CMK (cell line): ENCODE measurements around the gene ICAM3.
"Not testable (repeated sequence)": the region's sequence is repeated elsewhere in the genome, so short reads cannot be mapped to it uniquely, and the experiment has no call there.

Source experiments
- DNase-seq: peaks from one replicate; pipeline ENCODE4 v3.0.0-alpha.2; 2010; ENCODE audit warnings: low read depth

Gene ICAM3

DNA sequence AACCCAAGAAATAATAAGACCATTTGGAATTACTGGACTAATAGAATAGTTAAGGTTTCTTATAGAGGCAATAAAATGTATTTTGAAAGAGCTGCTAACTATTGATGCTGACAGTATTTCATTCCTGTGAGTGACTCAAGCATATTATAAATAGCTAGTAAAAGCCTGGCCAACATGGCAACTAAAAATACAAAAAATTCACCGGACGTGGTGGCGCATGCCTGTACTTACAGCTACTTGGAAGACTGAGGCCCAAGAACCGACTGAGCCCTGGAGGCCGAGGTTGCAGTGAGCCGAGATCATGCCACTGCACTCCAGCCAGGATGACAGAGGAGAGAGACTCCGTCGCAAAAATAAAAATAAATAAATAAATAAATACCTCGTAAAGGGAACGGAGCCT, 5.4 kb upstream of the ICAM3 start:
- no peak for DNase-seq

DNA sequence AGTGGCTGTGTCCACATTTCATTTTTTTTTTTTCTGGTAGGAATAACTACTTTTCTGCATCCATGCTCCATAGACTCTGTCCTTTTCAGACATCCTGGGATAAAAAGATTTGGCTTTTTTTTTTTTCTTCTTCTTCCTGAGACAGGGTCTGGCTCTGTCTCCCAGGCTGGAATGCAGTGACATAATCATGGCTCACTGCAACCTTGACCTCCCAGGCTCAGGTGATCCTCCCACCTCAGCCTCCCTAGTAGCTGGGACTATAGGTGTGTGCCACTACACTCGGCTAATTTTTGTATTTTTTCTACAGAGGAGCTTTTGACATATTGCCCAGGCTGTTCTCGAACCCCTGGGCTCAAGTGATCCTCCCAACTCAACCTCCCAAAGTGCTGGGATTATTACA, 4.1 kb upstream of the ICAM3 start:
- DNase-seq: no peak

DNA sequence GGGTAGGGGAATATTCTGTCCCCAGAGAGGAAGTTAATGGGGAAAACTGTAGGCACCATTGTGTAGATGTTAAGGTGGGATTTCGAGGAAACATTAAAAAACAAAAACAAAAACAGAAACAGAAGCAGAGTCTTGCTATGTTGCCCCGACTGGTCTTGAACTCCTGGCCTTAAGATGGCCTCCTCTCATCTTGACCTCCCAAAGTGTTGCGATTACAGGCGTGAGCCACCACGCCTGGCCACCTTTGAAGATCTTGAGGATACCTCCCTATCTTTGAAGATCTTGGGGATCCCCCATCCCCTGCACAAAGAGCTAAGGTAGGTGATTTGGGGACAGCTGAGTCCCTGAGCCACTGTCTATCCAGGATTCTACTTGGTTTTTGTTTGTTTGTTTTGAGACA, 553 bp upstream of the ICAM3 start:
- no peak for DNase-seq

DNA sequence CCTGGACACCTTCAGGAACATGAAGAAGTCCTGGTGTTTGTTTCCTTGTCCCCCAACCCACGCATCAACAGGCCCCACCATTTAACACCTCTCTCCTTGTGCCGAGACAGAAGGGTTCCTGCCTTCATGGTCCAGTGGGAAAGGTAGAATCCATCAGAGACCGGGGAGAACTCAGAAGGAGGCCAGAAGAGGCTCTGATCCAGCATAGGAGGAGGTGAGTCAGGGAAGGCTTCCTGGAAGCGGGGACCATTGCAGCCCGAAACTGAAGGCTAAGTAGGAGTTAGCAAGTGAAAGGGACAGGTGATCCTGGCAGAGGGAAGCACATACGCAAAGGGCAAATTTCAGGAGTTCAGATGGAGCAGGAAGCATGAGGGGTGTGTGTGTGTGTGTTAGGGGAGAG, 484 bp downstream of the ICAM3 start:
- no peak for DNase-seq

DNA sequence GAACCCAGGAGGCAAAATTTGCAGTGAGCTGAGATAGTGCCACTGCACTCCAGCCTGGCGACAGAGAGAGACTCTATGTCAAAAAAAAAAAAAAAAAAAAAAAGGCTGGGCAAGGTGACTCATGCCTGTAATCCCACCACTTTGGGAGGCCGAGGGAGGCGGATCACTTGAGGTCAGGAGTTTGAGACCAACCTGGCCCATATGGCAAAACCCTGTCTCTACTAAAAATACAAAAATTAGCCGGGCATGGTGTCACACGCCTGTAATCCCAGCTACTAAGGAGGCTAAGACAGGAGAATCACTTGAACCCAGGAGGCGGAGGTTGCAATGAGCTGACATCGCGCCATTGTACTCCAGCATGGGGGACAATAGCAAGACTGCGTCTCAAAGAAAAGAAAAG, 2.7 kb downstream of the ICAM3 start:
- not testable (repeated sequence) for DNase-seq

DNA sequence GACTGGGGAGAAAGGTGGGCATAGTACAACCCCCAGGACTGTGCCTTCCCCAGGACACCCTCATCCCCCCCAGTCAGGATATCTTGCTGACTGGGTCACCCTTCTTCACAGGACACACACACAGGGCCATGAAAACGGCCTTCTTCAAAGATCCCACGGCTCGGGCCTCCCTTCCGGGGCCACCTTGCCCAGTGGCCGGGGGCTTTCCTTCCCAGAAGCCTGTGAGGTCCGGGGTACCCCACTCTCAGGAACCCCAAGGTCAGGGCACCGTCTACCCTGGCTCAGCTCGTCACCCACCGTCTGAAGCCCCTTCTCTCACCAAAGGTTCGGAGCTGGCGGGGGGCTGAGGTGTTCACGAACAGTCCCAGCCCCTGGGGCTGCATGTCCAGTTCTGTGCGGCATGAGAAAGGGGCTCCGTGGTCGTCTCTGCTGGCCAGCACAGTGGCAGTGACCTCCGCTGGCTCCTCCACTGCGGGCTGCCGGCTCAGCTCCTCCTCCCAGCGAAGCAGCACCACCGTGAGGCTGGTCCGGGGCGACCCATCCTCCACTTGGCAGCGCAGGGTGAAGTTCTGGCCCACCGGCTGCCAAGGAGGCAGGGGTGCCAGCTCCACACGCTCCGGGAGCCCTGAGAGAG, 4.0 kb downstream of the ICAM3 start:
- DNase-seq: no peak

DNA sequence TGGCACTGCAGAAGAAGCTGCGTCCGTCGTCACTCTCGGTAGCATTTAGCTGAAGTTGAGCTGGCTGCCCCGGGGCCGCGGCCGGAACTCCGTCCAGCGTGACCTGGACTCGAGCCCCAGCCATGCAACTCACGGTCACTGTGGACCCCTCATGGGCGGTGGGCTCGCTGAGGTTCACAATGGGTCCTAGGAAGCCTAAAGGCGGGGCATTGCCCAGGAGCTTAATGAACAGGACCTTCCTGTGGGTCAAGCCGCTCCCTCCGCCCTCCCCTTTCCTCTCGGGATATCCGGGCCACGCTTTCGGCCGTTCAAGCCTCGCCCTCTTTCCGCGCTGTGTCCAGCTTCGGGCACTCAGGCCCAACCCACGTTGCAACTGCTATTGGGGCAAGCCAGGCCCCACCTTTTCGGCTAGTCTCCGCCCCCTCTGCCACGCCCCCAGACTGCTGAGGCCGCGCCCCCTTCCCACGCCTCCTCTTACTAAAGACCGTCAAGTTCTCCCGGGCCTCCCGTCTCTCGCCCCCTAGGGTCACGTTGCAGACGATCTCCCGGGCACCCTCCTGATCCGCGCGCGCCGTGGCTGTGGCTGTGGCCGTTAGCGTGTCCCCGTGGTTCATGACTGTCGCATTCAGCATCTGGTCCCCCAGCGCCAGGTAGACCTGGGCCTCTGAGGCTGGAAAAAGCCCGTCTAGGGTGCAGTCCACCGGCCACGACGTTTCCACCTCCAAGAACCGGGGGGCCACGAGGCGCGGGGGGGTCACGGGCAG, 4.7 kb downstream of the ICAM3 start:
- DNase-seq: peak; percentile 95

DNA sequence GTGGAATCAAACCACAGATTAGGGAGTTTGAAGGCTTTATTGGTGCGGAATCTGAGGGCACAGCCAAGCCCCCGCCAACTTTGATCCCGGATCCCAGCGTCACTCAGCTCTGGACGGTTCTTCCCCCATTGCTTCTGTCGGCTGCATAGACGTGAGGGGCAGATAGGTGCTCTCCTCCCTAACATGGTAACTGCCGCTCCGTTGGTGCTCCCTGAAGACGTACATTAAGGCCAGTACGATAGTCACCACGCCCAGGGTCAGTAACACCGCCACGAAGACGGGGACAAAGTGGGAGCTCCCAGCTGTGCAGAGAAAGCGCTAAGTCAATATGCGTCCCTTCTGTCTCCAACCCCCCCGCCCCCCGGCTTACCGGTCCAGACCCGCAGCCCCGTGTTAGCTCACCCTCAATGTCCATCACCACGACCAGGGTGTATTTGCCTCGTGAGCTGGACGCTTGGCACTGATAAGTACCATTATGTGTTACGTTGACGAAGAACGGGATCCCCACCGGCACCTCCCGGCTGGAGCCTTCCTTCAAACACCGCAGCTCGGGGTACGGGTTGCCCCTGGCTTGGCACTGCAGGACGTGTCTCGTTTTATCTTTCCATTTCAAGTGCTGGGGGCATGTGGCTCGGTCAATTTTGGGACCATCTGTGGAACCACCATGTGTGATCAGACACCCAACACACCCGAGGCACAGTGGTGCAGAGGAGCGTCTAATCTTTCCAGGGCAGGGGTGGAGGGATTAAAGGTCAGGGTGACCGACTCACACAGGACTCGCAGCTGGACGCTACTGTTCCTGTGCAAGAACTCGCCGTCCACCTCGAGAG, 5.5 kb downstream of the ICAM3 start:
- no peak for DNase-seq

DNA sequence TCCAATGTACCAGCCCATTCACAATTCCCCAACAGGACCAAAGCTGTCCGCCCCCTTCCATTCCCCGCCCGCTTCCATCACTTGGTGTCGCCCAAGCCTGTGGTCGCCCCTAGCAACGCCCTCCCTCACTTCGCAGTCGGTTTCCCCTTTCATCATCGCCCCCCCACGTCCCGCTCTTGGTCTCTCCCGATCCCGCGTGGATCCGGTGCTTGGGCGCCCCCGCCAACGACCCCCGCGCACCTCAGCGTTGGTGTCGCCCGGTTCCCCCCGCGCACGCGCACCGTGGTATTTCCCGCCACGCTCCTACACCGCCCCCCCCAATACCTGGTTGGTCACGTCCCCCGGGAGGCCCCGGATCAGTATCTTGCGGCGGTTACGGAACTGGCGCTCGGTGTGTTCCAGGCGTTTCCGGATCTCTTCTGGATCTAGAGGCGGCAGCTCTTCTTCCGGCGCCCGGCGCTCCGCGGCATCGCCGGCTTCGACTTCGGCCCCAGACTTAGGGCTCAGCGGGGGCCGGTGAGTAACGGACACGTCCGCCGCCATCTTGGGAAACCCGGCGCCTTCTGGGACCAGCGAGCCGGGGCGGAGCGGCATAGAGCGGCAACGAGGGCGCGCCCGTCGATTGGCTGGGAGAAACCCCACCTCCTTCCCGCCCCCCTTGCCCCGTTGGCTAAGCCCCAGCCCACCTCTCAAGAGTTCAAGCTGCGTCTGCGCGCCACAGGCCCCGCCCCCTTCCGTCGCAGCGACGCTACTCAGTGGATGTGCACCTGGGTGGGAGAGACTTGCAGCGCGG, 6.3 kb downstream of the ICAM3 start, which contains the start of gene RAVER1:
RAVER1 (minus strand) TSS at position 565 of the 793 bp plus-strand sequence; CDS start at position 543, 22 bp downstream.
- DNase-seq: peak; percentile 94

DNA sequence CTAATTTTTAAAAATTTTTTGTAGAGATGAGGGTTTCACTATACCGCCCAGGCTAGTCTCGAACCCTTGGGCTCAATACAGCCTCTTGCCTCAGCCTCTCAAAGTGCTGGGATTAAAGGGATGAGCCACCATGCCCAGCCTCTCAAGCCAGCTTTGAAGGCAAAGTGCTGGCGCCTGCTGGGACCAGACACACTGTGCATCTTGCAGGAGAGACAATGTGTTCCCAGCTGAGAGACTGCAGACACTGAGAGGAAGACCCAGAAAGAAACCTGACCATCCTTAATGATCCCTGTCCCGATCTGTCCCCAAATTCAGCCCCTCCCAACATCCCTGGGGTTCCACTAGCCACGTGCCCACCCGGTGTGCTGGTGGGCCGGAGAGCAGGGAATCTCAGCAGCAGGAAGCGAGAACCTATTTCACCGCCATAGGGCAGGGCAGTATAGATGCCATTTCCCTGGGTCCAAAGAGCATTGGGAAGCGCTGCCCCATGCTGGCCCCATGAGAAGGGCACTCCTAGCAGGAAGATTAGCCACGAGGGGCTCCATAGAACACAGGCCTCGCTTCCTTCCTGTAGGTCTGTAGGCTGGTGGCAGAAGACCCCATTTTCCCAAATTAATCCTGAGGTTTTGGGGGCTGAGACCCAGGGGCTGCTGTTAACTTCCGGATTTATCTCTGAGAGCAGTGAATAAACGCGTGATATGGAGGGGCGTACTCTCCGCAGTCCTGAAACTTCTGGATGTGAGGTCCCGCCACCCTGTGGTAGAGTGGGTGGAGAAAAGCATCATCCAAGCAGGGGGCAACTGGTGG, 7.1 kb downstream of the ICAM3 start:
- no peak for DNase-seq

DNA sequence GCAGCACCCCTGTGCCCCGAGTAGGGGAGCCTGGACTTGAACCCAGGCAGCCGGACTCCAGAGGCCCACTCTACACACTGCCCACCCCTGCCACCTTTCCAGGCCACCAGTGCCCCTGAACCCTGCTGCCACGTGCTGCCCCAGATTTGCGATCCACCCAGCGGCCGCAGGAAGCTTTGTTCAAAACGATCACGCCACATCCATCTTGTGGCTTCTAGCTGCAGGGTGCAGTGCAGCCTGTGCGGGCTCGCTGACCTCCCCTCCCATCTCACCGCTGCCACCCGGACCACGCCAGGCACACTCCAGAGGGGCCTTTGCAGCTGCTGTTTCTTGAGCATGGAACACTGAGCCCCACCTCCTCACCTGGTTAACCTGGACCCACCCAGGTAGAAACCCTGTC, 9.9 kb downstream of the ICAM3 start:
- DNase-seq: no peak

DNA sequence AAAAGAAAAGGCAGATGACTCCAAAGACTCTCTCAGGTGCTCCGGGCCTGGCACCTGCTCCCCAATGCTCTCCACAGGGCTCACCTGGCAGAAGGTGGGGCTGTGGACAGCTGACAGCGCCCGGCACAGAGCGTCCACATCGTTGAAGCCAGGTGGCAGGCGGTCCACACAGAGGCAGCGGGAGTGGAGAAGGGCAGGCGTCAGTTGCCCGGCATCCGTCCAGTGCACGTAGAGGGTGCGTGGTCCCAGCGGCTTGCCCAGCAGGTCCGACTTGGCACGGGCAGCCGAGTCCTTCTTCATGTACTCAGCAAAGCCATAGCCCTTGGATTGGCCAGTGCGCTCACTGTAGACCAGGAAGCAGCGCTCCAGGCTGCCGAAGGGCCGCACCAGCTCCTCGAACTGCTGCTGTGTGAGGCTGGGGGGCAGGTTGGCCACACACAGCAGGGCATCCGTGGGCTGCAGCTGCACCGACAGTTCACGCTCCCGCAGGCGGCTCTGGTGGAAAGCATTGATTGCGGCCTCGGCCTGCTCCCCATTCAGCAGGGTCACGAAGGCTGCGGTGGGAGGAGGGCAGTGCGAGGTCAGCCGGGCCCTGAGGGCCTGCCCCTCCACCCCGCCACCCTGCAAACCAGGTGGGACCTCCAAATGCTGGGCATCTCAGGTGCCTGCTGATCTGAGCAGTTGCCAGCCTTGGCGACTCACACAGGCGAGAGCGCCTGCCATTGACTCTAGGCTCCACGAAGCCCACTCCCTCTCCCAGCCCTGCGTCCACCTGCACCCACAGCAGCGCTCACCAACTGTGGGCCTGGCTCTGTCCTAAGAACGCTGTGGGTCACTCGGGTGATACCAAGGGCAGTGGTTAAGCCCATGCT, 10.6 kb downstream of the ICAM3 start:
- no peak for DNase-seq

DNA sequence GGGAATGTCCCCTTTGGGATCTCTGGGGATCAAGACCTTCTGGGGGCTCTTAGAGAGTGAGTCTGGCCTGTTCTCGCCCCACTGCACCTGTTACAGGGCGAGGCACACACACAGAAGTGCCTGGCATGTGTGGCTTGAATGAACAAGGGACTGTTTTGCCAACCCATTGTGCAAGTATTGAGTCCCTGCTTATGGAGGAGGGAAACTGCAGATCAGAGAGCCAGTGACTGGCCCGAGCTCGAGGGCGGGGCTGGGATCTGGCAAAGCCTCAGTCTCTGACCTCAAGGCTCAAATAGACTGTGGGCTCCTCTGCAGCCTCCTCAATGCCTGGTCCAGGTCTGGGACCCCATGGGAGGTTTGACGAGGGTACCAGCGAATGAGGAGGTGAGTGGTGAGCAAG, 11.6 kb downstream of the ICAM3 start:
- DNase-seq: no peak

DNA sequence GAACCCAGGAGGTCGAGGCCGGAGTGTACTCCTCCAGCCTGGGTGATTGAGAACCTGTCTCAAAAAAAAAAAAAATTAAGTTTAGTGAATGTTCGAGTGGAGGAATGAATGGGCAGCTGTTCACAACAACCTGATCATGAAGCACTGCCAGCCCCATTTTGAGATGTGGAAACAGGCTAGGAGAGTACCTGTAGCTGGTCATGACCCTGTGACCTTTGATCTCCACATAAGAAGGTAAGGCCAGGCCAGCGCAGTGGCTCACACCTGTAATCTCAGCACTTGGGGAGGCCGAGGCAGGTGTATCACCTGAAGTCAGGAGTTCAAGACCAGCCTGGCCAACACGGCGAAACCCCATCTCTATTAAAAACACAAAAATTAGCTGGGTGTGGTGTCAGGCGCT, 13.7 kb downstream of the ICAM3 start:
- DNase-seq: no peak

DNA sequence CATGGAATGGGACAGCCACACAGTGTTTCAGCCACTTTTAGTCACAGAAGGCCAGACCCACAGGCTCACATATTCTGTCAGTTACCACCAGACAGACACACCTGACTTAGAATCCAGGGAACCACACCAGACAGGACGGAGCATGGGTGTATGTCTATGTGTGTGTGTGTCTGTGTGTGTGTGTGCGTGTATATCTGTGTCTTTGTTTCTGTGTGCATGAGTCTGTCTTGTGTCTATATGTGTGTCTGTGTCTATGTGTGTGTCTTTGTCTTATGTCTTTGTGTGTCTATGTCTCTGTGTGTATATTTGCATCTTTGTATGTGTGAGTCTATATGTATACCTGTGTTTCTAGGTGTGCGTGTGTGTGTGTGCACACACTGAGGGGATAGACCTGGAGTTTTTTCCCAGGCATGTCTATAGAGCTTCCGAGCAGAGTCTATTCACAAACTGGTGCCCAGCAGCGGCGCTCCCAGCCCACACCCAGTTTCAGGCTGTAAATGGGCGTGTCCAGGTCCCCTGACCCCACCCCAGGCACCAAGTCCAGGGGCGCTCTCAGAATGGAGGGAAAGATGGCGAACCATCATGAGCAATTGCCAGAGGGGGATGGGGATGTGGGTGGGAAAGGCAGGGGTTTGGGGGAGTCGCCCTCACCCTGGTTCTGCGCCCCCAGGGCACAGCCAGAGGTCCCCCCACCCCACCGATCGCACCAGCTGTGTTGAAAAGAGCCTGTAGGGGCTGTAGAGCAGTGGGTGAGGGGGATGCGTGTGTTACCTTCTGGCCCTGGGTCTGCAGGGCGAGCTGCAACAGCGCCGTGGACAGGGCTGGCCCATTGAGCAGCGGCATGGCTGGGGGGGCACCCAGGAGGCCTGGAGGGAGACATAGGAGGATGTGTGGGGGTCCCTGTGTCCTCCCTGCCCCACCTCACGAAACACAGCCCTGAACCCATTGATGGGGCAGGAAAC, 17.3 kb downstream of the ICAM3 start:
- DNase-seq: no peak

DNA sequence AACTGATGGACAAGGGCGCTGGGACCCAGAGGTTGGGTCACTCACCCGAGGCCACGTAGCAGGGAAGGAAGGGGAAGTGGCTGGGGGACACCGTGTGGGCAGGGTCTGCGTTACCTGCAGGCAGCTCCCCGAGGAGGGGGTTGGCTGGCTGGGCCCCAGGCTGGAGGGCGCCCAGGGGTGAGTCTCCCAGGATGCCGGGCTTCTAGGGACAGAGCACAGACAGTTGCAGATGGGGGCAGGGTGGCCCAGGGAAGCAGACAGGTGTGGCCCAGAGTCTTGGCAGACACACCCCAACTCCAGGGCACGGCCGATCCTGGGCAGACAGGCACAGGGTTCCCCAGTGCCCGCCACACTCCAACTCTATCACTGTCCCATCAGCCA, 18.0 kb downstream of the ICAM3 start:
- no peak for DNase-seq

DNA sequence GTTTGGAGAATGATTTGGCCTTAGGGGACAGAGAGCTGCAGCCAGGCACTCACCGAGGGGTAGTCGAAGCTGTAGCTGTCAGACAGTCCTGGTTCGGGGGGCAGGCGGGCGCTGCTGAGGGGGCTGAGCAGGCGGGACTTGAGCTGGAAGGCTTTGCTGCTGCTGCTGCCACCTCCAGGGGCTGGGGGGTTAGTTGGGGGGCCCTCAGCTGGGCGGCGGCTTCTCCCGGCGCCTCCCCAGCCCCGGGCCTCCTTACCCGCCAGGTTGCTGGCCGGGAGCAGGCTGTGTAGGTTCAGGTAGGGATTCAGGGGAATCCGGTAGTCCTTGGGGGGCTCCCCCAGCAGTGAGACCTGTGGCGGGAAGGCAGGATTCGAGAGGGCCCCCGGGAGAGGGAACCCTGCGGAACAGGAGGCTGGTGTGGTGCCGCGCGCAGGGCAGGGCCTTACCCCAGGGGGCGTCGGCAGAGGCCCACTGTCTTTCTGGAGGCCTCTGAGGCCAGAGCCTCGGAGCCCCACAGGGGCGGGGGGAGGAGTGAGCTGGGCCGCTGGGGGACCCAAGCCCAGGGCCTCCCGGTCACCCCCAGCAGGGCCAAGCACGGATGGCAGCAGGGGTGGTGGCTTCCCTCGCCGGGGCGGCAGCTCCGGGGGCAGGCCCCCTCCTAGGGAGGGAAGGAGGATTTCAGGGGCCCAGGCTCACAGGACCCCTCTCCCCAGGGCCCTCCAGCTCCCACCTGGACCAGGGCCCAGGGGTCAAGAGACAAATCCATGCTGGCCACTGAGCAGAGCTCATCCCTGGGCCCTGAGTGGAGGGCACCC, 18.6 kb downstream of the ICAM3 start:
- no peak for DNase-seq
